ENCODE measurements around the gene DST.
A peak's percentile ranks its signal among the peaks of the same experiment; 100 is the strongest.

The DST gene

GRCh38 chr6:56555438-56555872, 87.2 kb downstream of the DST start:
- TF ChIP-seq CTCF (IDR thresholded peaks at IDR 0.05) (no peak), ZFX (IDR thresholded peaks at IDR 0.05; ENCODE audit: borderline replicate concordance) (no peak)
- no peak overlapping the region for H3K27ac ChIP-seq

- TF ChIP-seq CTCF (IDR thresholded peaks at IDR 0.05) = no peak
- no peak for TF ChIP-seq ZFX (IDR thresholded peaks at IDR 0.05; ENCODE audit: borderline replicate concordance)
- H3K27ac ChIP-seq = no peak overlapping the region
These were observed 90.2 kb downstream of the DST start for GRCh38 chr6:56552187-56553130.

- no peak for TF ChIP-seq ZFX (IDR thresholded peaks at IDR 0.05; ENCODE audit: borderline replicate concordance)
- TF ChIP-seq CTCF (IDR thresholded peaks at IDR 0.05) = no peak
- no peak overlapping the region for H3K27ac ChIP-seq
These were observed 91.1 kb downstream of the DST start for GRCh38 chr6:56551409-56552120.

GRCh38 chr6:56550301-56550700, 92.4 kb downstream of the DST start:
- H3K27ac ChIP-seq = no peak overlapping the region
- no peak for TF ChIP-seq ZFX (IDR thresholded peaks at IDR 0.05; ENCODE audit: borderline replicate concordance)
- no peak for TF ChIP-seq CTCF (IDR thresholded peaks at IDR 0.05)

GRCh38 chr6:56549014-56549413, 93.7 kb downstream of the DST start:
- no peak for TF ChIP-seq ZFX (IDR thresholded peaks at IDR 0.05; ENCODE audit: borderline replicate concordance)
- peak; percentile 16; the same call in 1 of the 2 replicates for TF ChIP-seq CTCF (IDR thresholded peaks at IDR 0.05)
- no peak overlapping the region for H3K27ac ChIP-seq

- no peak for TF ChIP-seq ZFX (IDR thresholded peaks at IDR 0.05; ENCODE audit: borderline replicate concordance)
- TF ChIP-seq CTCF (IDR thresholded peaks at IDR 0.05) = no peak
These were observed 95.0 kb downstream of the DST start for GRCh38 chr6:56547687-56548086.

More at GRCh38 chr6:56547687-56548086, 95.0 kb downstream of the DST start:
- H3K27ac ChIP-seq = no peak overlapping the region
